AG04449 (cell line): ENCODE measurements around the gene LRRTM4.
"Not testable (repeated sequence)": the region's sequence is repeated elsewhere in the genome, so short reads cannot be mapped to it uniquely, and the experiment has no call there.

Experiments used
- CTCF ChIA-PET: fragments of 350-600 bp; formaldehyde crosslinking; extraction: SDS; loops from one replicate; lab custom pipeline; 2021; ENCODE audit warnings: antibody characterized with exemption; lab: Yijun Ruan, JAX
- POLR2A ChIA-PET: fragments of 400-600, 350-600 bp; formaldehyde crosslinking; extraction: SDS; loops from one replicate; lab custom pipeline; 2020; ENCODE audit warnings: antibody characterized with exemption, inconsistent platforms; lab: Yijun Ruan, JAX
- DNase-seq: peaks from one replicate; pipeline ENCODE4 v3.0.0-alpha.2; 2010; ENCODE audit warnings: low read depth, low spot score
- H3K4me3 ChIP-seq: 2 replicates; pipeline ENCODE4 v1.5.1; 2011; ENCODE audit warnings: low read depth, mild to moderate bottlenecking, control low read depth, low read length
- TF ChIP-seq, protein P1 (sequence below): IDR thresholded peaks from one replicate; pipeline ENCODE4 v1.5.1; 2011; ENCODE audit warnings: mild to moderate bottlenecking, moderate library complexity, low read length, control low read depth, inconsistent platforms; ENCODE audit not compliant: insufficient read depth; ENCODE audit errors: missing control alignments

The LRRTM4 gene

DNA sequence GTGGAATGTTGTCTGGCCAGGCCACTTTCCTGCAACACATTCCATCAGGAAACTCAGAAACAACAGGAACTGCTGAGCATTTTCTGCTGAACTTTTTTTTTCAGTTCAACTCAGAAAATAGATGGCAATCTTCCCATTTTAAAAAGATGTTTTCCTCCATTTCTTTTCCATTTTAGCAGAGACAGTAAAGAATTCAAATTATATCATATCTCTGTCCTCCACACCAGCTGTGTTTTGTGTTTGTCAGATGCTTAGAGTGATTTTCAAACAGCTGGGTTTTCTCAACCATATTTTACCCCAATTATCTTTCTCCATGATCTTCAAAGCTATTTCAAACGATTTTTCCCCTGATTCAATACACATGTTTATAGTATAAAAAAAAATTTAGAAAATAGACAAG is 713.4 kb downstream of the LRRTM4 start:
- TF ChIP-seq, protein P1, sequence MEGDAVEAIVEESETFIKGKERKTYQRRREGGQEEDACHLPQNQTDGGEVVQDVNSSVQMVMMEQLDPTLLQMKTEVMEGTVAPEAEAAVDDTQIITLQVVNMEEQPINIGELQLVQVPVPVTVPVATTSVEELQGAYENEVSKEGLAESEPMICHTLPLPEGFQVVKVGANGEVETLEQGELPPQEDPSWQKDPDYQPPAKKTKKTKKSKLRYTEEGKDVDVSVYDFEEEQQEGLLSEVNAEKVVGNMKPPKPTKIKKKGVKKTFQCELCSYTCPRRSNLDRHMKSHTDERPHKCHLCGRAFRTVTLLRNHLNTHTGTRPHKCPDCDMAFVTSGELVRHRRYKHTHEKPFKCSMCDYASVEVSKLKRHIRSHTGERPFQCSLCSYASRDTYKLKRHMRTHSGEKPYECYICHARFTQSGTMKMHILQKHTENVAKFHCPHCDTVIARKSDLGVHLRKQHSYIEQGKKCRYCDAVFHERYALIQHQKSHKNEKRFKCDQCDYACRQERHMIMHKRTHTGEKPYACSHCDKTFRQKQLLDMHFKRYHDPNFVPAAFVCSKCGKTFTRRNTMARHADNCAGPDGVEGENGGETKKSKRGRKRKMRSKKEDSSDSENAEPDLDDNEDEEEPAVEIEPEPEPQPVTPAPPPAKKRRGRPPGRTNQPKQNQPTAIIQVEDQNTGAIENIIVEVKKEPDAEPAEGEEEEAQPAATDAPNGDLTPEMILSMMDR, result no peak
- ChIA-PET POLR2A (no interaction called here), CTCF (no interaction called here)
- H3K4me3 ChIP-seq, result no peak overlapping the region
- DNase-seq, result no peak

DNA sequence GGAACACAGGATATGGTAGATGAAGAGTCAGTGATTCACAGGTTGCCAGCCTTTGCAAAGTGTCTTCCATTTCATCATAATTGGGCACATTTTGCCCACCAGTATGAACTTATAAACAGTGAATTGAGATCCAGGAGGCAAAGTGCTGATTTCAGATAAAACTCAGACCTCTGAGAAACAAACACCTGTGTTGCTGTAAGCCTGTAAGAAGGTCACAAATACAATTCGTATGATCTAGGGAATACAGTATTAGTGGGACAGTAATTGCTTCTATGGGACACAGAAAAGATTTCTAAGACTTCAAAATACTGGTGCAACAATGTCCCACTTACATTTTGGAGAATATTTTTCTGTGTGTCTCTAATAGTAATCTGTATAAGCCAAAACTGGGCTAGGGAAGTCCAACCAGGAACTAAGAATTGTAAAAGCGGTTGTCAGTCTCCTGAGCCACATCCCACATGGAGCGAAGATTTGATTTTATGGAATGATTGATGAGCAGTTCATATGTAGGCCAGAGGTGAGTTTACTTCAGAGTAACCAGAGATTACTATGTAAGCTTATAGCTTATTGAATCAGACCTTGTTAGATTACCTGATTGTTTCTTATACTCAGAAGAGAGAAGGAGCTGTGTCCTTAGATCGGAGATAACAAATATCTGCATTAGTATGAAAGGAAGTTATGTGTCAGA is 728.4 kb downstream of the LRRTM4 start:
- POLR2A ChIA-PET, result no interaction called here
- no peak overlapping the region for H3K4me3 ChIP-seq
- DNase-seq, result no peak
- TF ChIP-seq, protein P1, result no peak
- CTCF ChIA-PET, result no interaction called here

DNA sequence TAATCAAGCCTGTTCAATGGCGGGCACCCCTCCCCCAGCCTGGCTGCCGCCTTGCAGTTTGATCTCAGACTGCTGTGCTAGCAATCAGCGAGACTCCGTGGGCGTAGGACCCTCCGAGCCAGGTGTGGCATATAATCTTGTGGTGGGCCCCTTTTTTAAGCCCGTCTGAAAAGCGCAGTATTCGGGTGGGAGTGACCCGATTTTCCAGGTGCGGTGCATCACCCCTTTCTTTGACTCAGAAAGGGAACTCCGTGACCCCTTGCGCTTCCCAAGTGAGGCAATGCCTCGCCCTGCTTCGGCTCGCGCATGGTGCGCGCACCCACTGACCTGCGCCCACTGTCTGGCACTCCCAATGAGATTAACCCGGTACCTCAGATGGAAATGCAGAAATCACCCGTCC is 740.9 kb downstream of the LRRTM4 start:
- POLR2A ChIA-PET, CTCF ChIA-PET, H3K4me3 ChIP-seq, DNase-seq: not testable (repeated sequence)

DNA sequence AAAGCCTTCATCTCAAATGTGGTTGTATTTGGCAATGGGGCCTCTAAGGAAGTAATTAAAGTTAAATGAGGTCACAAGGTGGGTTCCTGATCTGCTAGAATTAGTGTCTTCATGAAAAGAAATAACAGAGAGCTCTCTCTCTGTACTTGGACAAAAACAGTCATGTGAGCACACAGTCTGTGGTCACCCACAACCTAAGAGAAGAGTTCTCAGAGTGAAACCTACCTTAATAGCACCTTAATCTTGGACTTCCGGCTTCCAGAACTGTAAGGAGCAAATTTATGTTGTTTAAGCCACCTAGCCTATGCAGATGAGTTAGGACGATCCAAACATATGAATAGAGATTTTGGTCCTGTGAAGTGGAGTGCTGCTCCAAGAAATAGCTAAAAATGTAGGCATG is 758.9 kb downstream of the LRRTM4 start:
- POLR2A ChIA-PET, result no interaction called here
- TF ChIP-seq, protein P1, result no peak
- H3K4me3 ChIP-seq, result no peak overlapping the region
- DNase-seq, result no peak
- CTCF ChIA-PET, result no interaction called here

DNA sequence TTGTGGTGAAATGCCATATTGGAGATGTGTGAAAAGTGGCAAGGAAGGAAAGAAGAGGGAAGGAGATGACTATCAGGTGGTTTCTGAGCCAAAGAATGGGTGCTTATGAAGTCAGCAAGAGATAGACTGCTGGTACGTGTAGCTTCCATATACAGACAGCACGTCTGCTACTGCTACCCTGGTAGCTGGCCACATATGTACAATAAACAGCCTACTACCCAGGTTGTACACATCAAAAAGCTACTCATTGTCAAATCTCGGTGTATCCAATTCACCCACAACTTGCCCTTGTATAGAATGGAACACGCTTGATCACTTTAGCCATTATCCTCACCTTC is 761.8 kb downstream of the LRRTM4 start:
- POLR2A ChIA-PET, result no interaction called here
- no peak for DNase-seq
- no peak overlapping the region for H3K4me3 ChIP-seq
- CTCF ChIA-PET, result no interaction called here
- TF ChIP-seq, protein P1, result no peak

DNA sequence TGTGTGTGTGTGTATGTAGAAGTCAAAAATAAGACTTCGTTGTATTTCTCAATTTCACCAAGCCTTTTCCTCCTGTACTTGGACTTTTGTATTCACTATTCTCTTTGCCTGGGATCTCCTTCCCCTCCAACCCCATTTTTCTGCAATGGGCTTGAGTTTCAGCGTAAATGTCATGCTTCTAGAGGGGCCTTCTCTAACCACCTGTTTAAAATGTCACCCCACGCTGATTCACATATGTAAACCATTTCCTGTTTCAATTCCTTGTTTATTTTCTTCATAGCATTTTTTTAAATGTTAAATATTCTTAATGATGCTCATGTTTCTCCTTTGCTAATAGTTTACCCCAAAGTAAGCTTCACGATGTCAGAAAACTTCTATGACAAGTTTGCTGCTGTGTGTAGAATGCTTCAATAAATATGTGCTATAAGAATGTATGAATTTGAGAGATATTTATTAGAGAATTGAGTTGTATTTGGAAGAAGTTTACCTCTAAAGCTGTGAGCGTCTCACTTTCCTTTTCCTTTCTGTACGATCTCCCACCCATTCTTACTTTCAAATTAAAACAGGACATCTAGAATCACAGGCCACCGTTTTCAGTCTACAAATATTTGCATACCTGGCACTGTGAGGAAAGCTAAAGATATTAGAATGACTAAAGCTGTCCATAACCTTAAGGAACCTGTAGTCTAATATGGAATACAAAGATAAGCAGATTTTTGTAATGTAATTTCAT is 762.4 kb downstream of the LRRTM4 start:
- TF ChIP-seq, protein P1, result no peak
- DNase-seq, result no peak
- ChIA-PET POLR2A (no interaction called here), CTCF (no interaction called here)
- H3K4me3 ChIP-seq, result no peak overlapping the region
